ENCODE results near the gene TP53RK.

TP53RK gene

GRCh38 chr20:46701556-46701955 is 12.3 kb upstream of the TP53RK start:
- Histone ChIP-seq H3K27ac (no peak overlapping the region), H3K4me3 (IDR thresholded peaks at IDR 0.05; ENCODE audit: insufficient read depth, low read depth, low read length) (no peak overlapping the region), H4K20me1 (ENCODE audit: insufficient read depth) (no peaks in the 10 kb centered on the region), H3K36me3 (ENCODE audit: insufficient read depth) (no peaks in the 10 kb centered on the region), H3K79me2 (ENCODE audit: insufficient read depth, low read depth) (no peaks in the 10 kb centered on the region), H3K4me2 (no peak overlapping the region), H3K4me1 (ENCODE audit: low read depth, poor library complexity, severe bottlenecking) (no peaks in the 10 kb centered on the region), H2AFZ (ENCODE audit: low read depth) (no peak overlapping the region), H3K9ac (no peak overlapping the region), H3K27me3 (ENCODE audit: insufficient read depth, low read depth) (no peaks in the 10 kb centered on the region)
- TF ChIP-seq, protein P1, sequence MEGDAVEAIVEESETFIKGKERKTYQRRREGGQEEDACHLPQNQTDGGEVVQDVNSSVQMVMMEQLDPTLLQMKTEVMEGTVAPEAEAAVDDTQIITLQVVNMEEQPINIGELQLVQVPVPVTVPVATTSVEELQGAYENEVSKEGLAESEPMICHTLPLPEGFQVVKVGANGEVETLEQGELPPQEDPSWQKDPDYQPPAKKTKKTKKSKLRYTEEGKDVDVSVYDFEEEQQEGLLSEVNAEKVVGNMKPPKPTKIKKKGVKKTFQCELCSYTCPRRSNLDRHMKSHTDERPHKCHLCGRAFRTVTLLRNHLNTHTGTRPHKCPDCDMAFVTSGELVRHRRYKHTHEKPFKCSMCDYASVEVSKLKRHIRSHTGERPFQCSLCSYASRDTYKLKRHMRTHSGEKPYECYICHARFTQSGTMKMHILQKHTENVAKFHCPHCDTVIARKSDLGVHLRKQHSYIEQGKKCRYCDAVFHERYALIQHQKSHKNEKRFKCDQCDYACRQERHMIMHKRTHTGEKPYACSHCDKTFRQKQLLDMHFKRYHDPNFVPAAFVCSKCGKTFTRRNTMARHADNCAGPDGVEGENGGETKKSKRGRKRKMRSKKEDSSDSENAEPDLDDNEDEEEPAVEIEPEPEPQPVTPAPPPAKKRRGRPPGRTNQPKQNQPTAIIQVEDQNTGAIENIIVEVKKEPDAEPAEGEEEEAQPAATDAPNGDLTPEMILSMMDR (conservative IDR thresholded peaks at IDR 0.05; ENCODE audit: low read depth, low read length): no peak

GRCh38 chr20:46701057-46701456 is 11.8 kb upstream of the TP53RK start:
- Histone ChIP-seq H3K79me2 (ENCODE audit: insufficient read depth, low read depth) (no peaks in the 10 kb centered on the region), H3K9ac (no peak overlapping the region), H3K4me2 (no peak overlapping the region), H3K4me1 (ENCODE audit: low read depth, poor library complexity, severe bottlenecking) (peaks cover 2% of the 10 kb centered on the region), H3K27ac (no peak overlapping the region), H3K36me3 (ENCODE audit: insufficient read depth) (no peaks in the 10 kb centered on the region), H2AFZ (ENCODE audit: low read depth) (no peak overlapping the region), H4K20me1 (ENCODE audit: insufficient read depth) (no peaks in the 10 kb centered on the region), H3K4me3 (IDR thresholded peaks at IDR 0.05; ENCODE audit: insufficient read depth, low read depth, low read length) (no peak overlapping the region), H3K27me3 (ENCODE audit: insufficient read depth, low read depth) (no peaks in the 10 kb centered on the region)
- TF ChIP-seq, protein P1 (conservative IDR thresholded peaks at IDR 0.05; ENCODE audit: low read depth, low read length): no peak

- Histone ChIP-seq H3K9ac (no peak overlapping the region), H3K4me1 (ENCODE audit: low read depth, poor library complexity, severe bottlenecking) (peaks cover 7% of the 10 kb centered on the region)
These were observed 11.2 kb upstream of the TP53RK start for GRCh38 chr20:46700481-46700880.

GRCh38 chr20:46699651-46700359 is 10.6 kb upstream of the TP53RK start:
- Histone ChIP-seq H3K27ac (no peak overlapping the region), H3K9ac (no peak overlapping the region), H4K20me1 (ENCODE audit: insufficient read depth) (no peaks in the 10 kb centered on the region), H3K36me3 (ENCODE audit: insufficient read depth) (no peaks in the 10 kb centered on the region), H3K79me2 (ENCODE audit: insufficient read depth, low read depth) (no peaks in the 10 kb centered on the region), H3K27me3 (ENCODE audit: insufficient read depth, low read depth) (no peaks in the 10 kb centered on the region), H2AFZ (ENCODE audit: low read depth) (no peak overlapping the region), H3K4me3 (IDR thresholded peaks at IDR 0.05; ENCODE audit: insufficient read depth, low read depth, low read length) (no peak overlapping the region), H3K4me1 (ENCODE audit: low read depth, poor library complexity, severe bottlenecking) (peaks cover 7% of the 10 kb centered on the region), H3K4me2 (no peak overlapping the region)
- TF ChIP-seq, protein P1 (conservative IDR thresholded peaks at IDR 0.05; ENCODE audit: low read depth, low read length): peak; percentile 69

More at GRCh38 chr20:46700481-46700880, 11.2 kb upstream of the TP53RK start:
- H3K4me2 ChIP-seq: no peak overlapping the region
- H3K27ac ChIP-seq: no peak overlapping the region
- no peaks in the 10 kb centered on the region for H3K36me3 ChIP-seq (ENCODE audit: insufficient read depth)
- TF ChIP-seq, protein P1 (conservative IDR thresholded peaks at IDR 0.05; ENCODE audit: low read depth, low read length): no peak
- no peak overlapping the region for H3K4me3 ChIP-seq (IDR thresholded peaks at IDR 0.05; ENCODE audit: insufficient read depth, low read depth, low read length)
- no peaks in the 10 kb centered on the region for H3K27me3 ChIP-seq (ENCODE audit: insufficient read depth, low read depth)
- H4K20me1 ChIP-seq (ENCODE audit: insufficient read depth): no peaks in the 10 kb centered on the region
- no peaks in the 10 kb centered on the region for H3K79me2 ChIP-seq (ENCODE audit: insufficient read depth, low read depth)
- H2AFZ ChIP-seq (ENCODE audit: low read depth): no peak overlapping the region

Data from KMS-11 (cell line).